Neuronal stem cell (in vitro differentiated cells): Measurements from ENCODE around the gene XXYLT1.

ENCODE experiments used
- DNase-seq: peaks from one replicate; pipeline ENCODE4 v3.0.0-alpha.2; 2013; ENCODE audit warnings: low spot score
- H2AFZ ChIP-seq: one replicate; pipeline ENCODE4 v1.6.1; 2013; ENCODE audit warnings: mild to moderate bottlenecking, low read length, inconsistent platforms
- H2AK5ac ChIP-seq: 2 replicates; pipeline ENCODE4 v1.6.1; 2013; ENCODE audit warnings: low read depth, mild to moderate bottlenecking, inconsistent platforms, low read length, moderate library complexity, mixed read lengths
- H2BK120ac ChIP-seq: 2 replicates; pipeline ENCODE4 v1.6.1; 2013; ENCODE audit warnings: low read depth, mild to moderate bottlenecking, inconsistent platforms, low read length, moderate library complexity, mixed read lengths
- H2BK12ac ChIP-seq: one replicate; pipeline ENCODE4 v1.6.1; 2013; ENCODE audit warnings: low read length, inconsistent platforms
- H2BK15ac ChIP-seq: 2 replicates; pipeline ENCODE4 v1.6.1; 2013; ENCODE audit warnings: mild to moderate bottlenecking, low read length, inconsistent platforms, mixed read lengths
- H2BK5ac ChIP-seq: one replicate; pipeline ENCODE4 v1.6.1; 2013; ENCODE audit warnings: inconsistent platforms, mild to moderate bottlenecking, low read length, moderate library complexity
- H3K14ac ChIP-seq: one replicate; pipeline ENCODE4 v1.6.1; 2013; ENCODE audit warnings: low read length, inconsistent platforms
- H3K18ac ChIP-seq: 2 replicates; pipeline ENCODE4 v1.6.1; 2013; ENCODE audit warnings: low read length, inconsistent platforms
- H3K23ac ChIP-seq: 2 replicates; pipeline ENCODE4 v1.6.1; 2013; ENCODE audit warnings: low read depth, mild to moderate bottlenecking, mixed read lengths, low read length, inconsistent platforms; ENCODE audit not compliant: poor library complexity
- H3K27ac ChIP-seq: replicated peaks from 3 replicates; pipeline ENCODE4 v1.5.1; 2013; ENCODE audit warnings: low read length, inconsistent platforms
- H3K27me3 ChIP-seq, 3 experiments: 2 replicates each; pipeline ENCODE4 v1.6.1; 2013; ENCODE audit warnings: low read length in 3 of 3, mild to moderate bottlenecking in 2 of 3, inconsistent platforms in 1 of 3, low read depth in 1 of 3, mixed read lengths in 1 of 3, moderate library complexity in 1 of 3; ENCODE audit not compliant: control insufficient read depth in 3 of 3, insufficient read depth in 3 of 3
- H3K36me3 ChIP-seq, 2 donors: replicated peaks in 1 of 2; 2 replicates each; pipeline ENCODE4 v1.6.1; 2013; ENCODE audit warnings: low read length in 2 of 2; ENCODE audit not compliant: control insufficient read depth in 2 of 2, insufficient read depth in 2 of 2
- H3K4ac ChIP-seq: 2 replicates; pipeline ENCODE4 v1.6.1; 2013; ENCODE audit warnings: inconsistent platforms, mild to moderate bottlenecking, low read length, moderate library complexity
- H3K4me1 ChIP-seq, 2 donors: 1 replicate in 1 of 2; 2 replicates in 1 of 2; pipeline ENCODE4 v1.6.1; 2013; ENCODE audit warnings: low read length in 2 of 2, low read depth in 1 of 2; ENCODE audit not compliant: control insufficient read depth in 2 of 2, insufficient read depth in 1 of 2
- H3K4me2 ChIP-seq: one replicate; pipeline ENCODE4 v1.6.1; 2013; ENCODE audit warnings: mild to moderate bottlenecking, low read length, inconsistent platforms; ENCODE audit not compliant: insufficient read depth, poor library complexity, severe bottlenecking
- H3K4me3 ChIP-seq, 2 donors: 2 replicates each; pipeline ENCODE4 v1.5.1; 2013; ENCODE audit warnings: low read length in 2 of 2, mild to moderate bottlenecking in 2 of 2, inconsistent platforms in 1 of 2, moderate library complexity in 1 of 2
- H3K79me1 ChIP-seq: one replicate; pipeline ENCODE4 v1.6.1; 2013; ENCODE audit warnings: low read depth, mild to moderate bottlenecking, inconsistent platforms, low read length, moderate library complexity
- H3K9ac ChIP-seq: one replicate; pipeline ENCODE4 v1.6.1; 2013; ENCODE audit warnings: mild to moderate bottlenecking, low read depth, low read length, inconsistent platforms; ENCODE audit not compliant: poor library complexity
- H3K9me3 ChIP-seq, 2 donors: replicated peaks in 1 of 2; 2 replicates each; pipeline versions ENCODE3 to v1.6.1; 2013; ENCODE audit warnings: low read length in 2 of 2, mild to moderate bottlenecking in 2 of 2, inconsistent platforms in 1 of 2, low read depth in 1 of 2, mixed read lengths in 1 of 2, moderate library complexity in 1 of 2; ENCODE audit not compliant: control insufficient read depth in 2 of 2, insufficient read depth in 1 of 2
- H4K8ac ChIP-seq: one replicate; pipeline ENCODE4 v1.6.1; 2013; ENCODE audit warnings: low read depth, mild to moderate bottlenecking, inconsistent platforms, low read length, moderate library complexity
- H4K91ac ChIP-seq: one replicate; pipeline ENCODE4 v1.6.1; 2013; ENCODE audit warnings: low read length, low read depth, mild to moderate bottlenecking, inconsistent platforms; ENCODE audit not compliant: poor library complexity
- WGBS, 2 donors: extraction: QIAGEN DNeasy Blood & Tissue Kit; methylation state at CpG; one replicate each; pipeline ENCODE4 v1.1.7; 2013; ENCODE audit warnings: missing lambda C conversion rate in 2 of 2, mixed read lengths in 1 of 2; ENCODE audit not compliant: insufficient read length in 2 of 2, insufficient replicate concordance in 1 of 2; ENCODE audit errors: extremely low coverage in 2 of 2; 5-methylcytosine and 5-hydroxymethylcytosine counted together

The XXYLT1 gene

GRCh38 chr3:195162033-195162669 lies 108.8 kb downstream of the XXYLT1 start:
- no peaks in the 10 kb centered on the region for H3K36me3 ChIP-seq
- H3K27ac ChIP-seq: no peak overlapping the region

GRCh38 chr3:195160908-195161434 lies 110.0 kb downstream of the XXYLT1 start:
- no peak overlapping the region for H2AK5ac ChIP-seq
- H4K91ac ChIP-seq: no peak overlapping the region
- WGBS, 2 donors: no CpG with 5 or more reads among the region's 11 CpGs
- peaks cover 0 to 3% of the 10 kb centered on the region in 2 donors for H3K36me3 ChIP-seq
- no peak for DNase-seq
- no peaks in the 10 kb centered on the region for H3K27me3 ChIP-seq
- H3K14ac ChIP-seq: no peak overlapping the region
- no peak overlapping the region for H3K23ac ChIP-seq
- H3K4me1 ChIP-seq: peaks cover 9 to 12% of the 10 kb centered on the region in 2 donors
- H2BK15ac ChIP-seq: no peak overlapping the region
- no peak overlapping the region for H2BK5ac ChIP-seq
- no peak overlapping the region for H3K4me3 ChIP-seq
- no peak overlapping the region for H3K9ac ChIP-seq
- no peak overlapping the region for H3K27ac ChIP-seq
- no peak overlapping the region for H2BK12ac ChIP-seq
- no peak overlapping the region for H4K8ac ChIP-seq
- no peaks in the 10 kb centered on the region for H3K9me3 ChIP-seq
- H2AFZ ChIP-seq: no peak overlapping the region
- H2BK120ac ChIP-seq: no peak overlapping the region
- H3K18ac ChIP-seq: no peak overlapping the region
- H3K79me1 ChIP-seq: no peaks in the 10 kb centered on the region
- no peak overlapping the region for H3K4ac ChIP-seq
- no peak overlapping the region for H3K4me2 ChIP-seq

More at GRCh38 chr3:195162033-195162669, 108.8 kb downstream of the XXYLT1 start:
- Histone ChIP-seq H3K4me2 (no peak overlapping the region), H3K18ac (no peak overlapping the region), H3K27me3 (no peaks in the 10 kb centered on the region), H3K4ac (no peak overlapping the region), H3K4me1 (peaks cover 2 to 6% of the 10 kb centered on the region in 2 donors), H3K4me3 (no peak overlapping the region), H3K9ac (no peak overlapping the region), H4K91ac (no peak overlapping the region), H3K23ac (peak overlapping the region; percentile 78), H3K79me1 (no peaks in the 10 kb centered on the region), H3K9me3 (no peaks in the 10 kb centered on the region), H3K14ac (no peak overlapping the region), H2BK5ac (no peak overlapping the region), H4K8ac (no peak overlapping the region), H2AFZ (no peak overlapping the region), H2AK5ac (no peak overlapping the region), H2BK15ac (no peak overlapping the region), H2BK120ac (no peak overlapping the region), H2BK12ac (no peak overlapping the region)
- no CpG with 5 or more reads among the region's 15 CpGs for WGBS, 2 donors
- DNase-seq: no peak

GRCh38 chr3:195160257-195160898 lies 110.6 kb downstream of the XXYLT1 start:
- H4K91ac ChIP-seq: no peak overlapping the region
- H2BK15ac ChIP-seq: no peak overlapping the region
- H3K27ac ChIP-seq: no peak overlapping the region
- H4K8ac ChIP-seq: no peak overlapping the region
- H3K27me3 ChIP-seq: no peaks in the 10 kb centered on the region
- no peak overlapping the region for H2AK5ac ChIP-seq
- H3K4me3 ChIP-seq: no peak overlapping the region
- no peak overlapping the region for H2BK5ac ChIP-seq
- no peak overlapping the region for H3K4ac ChIP-seq
- no peaks in the 10 kb centered on the region for H3K79me1 ChIP-seq
- no peak overlapping the region for H3K14ac ChIP-seq
- H3K4me1 ChIP-seq: peaks cover 13 to 17% of the 10 kb centered on the region in 2 donors
- no peaks in the 10 kb centered on the region for H3K9me3 ChIP-seq
- peaks cover 0 to 7% of the 10 kb centered on the region in 2 donors for H3K36me3 ChIP-seq
- no peak overlapping the region for H3K4me2 ChIP-seq
- no peak overlapping the region for H3K9ac ChIP-seq
- WGBS, 2 donors: no CpG with 5 or more reads among the region's 14 CpGs
- no peak for DNase-seq
- no peak overlapping the region for H2BK120ac ChIP-seq
- peak overlapping the region; percentile 64 for H3K18ac ChIP-seq
- peak overlapping the region; percentile 19 for H3K23ac ChIP-seq
- no peak overlapping the region for H2AFZ ChIP-seq
- H2BK12ac ChIP-seq: no peak overlapping the region

GRCh38 chr3:195159814-195160165 lies 111.2 kb downstream of the XXYLT1 start:
- Histone ChIP-seq H3K9ac (no peak overlapping the region), H2BK15ac (no peak overlapping the region), H3K79me1 (no peaks in the 10 kb centered on the region), H2AK5ac (no peak overlapping the region), H3K14ac (no peak overlapping the region), H3K23ac (no peak overlapping the region), H3K4me2 (no peak overlapping the region), H4K8ac (no peak overlapping the region), H2BK5ac (no peak overlapping the region), H3K18ac (no peak overlapping the region), H4K91ac (no peak overlapping the region), H3K27me3 (no peaks in the 10 kb centered on the region), H3K4me1 (peaks cover 17 to 22% of the 10 kb centered on the region in 2 donors), H3K36me3 (peaks cover 0 to 12% of the 10 kb centered on the region in 2 donors), H3K4me3 (no peak overlapping the region), H3K27ac (no peak overlapping the region), H2BK12ac (no peak overlapping the region), H2BK120ac (no peak overlapping the region), H2AFZ (no peak overlapping the region), H3K9me3 (no peaks in the 10 kb centered on the region), H3K4ac (no peak overlapping the region)
- no CpG with 5 or more reads among the region's 6 CpGs for WGBS, 2 donors
- DNase-seq: no peak
